ENCODE measurements around the gene DOCK7. TPM values are rescaled to one million over a fixed set of nuclear protein-coding genes. Genes with fewer than 3 reads are reported as not detected.

DOCK7 gene
- polyA plus RNA-seq, 12 donors = 11.8 to 47.5 (median 35.7) TPM; not detected in 1

DNA sequence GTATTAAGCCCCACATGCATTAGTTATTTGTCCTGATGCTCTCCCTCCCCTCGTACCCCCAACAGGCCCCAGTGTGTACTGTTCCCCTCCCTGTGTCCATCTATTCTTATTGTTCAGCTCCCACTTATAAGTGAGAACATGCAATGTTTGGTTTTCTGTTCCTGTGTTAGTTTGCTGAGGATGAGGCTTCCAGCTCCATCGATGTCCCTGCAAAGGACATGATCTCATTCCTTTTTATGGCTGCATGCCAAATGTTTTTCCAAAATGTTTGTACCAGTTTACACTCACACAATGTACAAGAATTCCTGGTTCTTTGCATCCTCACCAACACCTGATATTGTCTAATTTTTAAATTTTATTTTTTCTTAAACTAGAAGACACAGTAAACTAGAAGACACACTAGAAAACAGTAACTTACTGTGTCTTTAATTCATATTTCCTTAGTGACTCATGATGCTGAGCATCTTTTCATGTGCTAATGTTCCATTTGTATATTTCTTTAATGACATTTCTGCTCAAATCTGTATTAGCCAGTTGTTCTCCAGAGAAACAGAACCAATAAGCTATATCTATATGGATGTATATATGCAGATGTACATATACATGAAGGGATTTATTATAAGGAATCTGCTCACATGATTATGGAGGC lies 270.7 kb downstream of the DOCK7 start:
- no peak for DNase-seq

DNA sequence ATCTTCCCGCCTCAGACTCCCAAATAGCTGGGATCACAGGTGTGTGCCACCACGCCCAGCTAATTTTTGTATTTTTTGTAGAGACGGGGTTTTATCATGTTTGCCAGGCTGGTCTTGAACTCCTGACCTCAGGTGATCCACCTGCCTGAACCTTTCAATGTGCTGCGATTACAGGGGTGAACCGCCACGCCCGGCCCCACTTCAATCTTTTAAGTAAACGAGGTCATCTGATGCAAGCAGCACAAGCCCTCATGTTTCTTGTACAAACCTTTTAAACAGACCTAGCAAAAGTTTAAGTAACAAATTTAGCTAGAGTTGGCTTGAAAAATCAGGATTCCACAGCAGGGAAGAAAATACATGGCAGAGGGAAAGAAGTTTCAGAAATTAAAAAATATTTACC lies 272.5 kb downstream of the DOCK7 start:
- no peak for DNase-seq

DNA sequence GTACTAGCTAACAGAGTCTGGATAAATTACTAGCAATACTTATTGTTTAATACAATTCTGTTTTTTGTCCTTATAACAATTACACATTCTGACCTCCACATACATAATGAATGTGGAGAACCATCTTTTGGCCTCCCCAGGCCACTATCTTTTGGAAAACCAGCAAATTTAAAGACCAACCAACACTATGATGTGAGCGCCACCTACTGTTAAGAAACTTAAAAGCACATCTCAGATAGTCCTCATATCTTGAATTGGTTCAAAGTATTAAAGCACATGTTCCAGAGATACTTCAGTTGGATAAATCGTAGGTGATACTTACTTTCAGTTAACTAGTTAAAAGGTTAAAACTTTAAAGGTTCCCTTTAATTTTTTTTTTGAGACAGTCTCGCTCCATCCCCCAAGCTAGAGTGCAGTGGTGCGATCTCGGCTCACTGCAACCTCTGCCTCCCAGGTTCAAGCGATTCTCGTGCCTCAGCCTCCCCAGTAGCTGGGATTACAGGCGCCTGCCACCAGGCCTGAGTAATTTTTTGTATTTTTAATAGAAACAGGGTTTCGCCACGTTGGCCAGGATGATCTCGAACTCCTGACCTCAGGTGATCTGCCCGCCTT lies 280.7 kb downstream of the DOCK7 start:
- DNase-seq = peak; percentile 69

DNA sequence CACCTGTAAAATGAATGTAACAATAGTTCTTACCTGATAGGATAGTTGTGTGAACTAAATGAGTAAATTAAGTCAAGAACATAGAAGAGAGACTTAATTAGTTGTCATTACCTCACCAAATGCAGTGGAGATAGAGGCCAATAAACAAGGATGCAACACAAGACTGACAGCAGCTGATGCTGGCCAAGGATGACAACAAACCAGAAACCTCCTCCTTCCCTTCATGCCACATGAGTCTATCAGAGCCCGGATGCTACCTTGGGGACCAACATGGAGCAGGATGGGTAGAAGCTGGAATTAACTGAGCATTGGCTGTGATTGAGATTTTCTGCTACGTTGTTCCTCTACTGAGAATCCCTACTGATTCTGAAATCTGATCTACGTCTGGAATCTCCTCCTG lies 281.6 kb downstream of the DOCK7 start:
- DNase-seq = no peak

DNA sequence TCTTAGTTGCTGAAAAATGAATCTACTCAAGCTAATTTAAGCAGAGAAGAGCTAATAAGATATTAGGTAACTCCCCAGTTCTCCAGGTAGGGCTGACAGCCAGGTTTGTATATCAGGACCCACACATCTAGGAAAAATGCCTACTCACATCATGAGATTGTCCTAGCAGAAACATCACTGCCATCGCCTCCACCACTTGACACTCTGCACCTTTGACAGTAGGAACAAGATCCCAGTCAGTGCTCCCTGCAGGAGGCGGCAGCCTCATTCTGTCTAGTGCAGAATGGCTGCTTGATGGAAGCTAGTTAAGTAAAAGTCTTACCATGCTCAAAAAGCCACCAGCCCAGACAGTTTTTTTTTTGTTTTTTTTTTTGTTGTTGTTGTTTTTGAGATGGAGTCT lies 282.9 kb downstream of the DOCK7 start:
- no peak for DNase-seq

Other genes starting within 250 kb of the DOCK7 start
- gene ANGPTL3, start 90.9 kb downstream of the DOCK7 start, polyA plus RNA-seq (ENCODE audit: insufficient read length in 12 of 12) = 1 to 10 TPM in 1 of 12 donors, under 1 TPM in 8, not detected in 3; 0.04 to 2.4 (median 0.35) TPM
- 10 to 100 TPM in 8 of 12 donors, 1 to 10 TPM in 2, not detected in 2; 6.8 to 15.1 (median 10.5) TPM for gene ATG4C, start 95.7 kb upstream of the DOCK7 start, polyA plus RNA-seq (ENCODE audit: insufficient read length in 12 of 12)